Fibroblast of skin of back (primary cell): Measurements from ENCODE around the gene HOXA3.
A peak's percentile ranks its signal among the peaks of the same experiment; 100 is the strongest.

Source experiments
- DNase-seq: peaks from one replicate; pipeline ENCODE4 v3.0.0-alpha.2; 2013

Gene HOXA3

DNA sequence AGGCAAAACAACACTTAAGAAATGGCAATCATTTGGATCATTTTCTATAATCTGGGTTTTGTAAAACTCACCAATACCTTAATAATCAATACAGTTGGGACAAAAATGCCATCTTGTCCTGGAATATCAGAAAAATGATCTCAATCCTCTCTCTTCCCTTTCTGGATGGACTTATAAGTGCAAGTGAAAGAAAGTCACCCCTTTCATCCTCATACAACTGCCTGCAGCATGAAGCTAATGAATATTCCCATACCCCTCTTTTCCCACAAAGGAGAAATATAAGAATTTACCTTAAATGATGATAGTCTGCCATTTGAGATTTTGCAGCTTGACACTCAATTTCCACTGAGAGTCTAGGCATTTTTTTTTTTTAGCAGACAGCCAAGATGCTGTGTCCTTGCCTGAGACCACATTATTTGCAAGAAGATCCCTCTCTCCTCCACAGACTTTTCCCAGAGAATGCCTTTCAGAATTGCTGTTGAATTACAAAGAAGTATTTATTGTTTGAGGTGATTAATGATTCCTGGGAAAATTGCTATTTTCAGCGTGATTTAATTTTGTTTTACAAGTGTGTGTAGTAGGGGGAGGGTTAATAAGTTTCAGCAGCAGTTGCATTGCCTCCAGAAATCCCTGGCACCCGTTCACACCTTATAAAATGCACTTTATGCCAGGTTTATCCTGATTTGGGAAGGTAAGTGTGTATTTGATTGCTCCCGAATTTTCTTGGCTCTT lies 25.6 kb downstream of the HOXA3 start:
- no peak for DNase-seq

DNA sequence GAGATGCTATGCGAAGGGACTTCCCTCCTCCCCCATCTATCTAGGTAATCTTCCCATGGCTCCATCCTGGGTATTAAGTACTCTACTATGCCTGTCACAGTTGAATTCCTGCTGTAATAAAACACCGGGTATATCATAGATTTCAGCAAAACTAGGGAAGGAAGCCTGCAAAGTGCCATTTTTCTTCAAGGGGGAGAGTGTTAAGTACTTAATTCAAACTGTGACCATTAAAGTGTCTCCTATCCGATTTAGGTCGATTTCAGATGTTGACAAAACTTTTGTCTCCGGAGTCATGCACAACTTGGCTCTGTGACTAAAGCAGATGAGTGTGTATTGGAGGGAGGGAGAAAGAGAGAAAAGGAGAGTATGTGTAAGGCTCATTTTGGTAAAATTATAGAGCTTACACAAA lies 26.4 kb downstream of the HOXA3 start:
- DNase-seq, result no peak

DNA sequence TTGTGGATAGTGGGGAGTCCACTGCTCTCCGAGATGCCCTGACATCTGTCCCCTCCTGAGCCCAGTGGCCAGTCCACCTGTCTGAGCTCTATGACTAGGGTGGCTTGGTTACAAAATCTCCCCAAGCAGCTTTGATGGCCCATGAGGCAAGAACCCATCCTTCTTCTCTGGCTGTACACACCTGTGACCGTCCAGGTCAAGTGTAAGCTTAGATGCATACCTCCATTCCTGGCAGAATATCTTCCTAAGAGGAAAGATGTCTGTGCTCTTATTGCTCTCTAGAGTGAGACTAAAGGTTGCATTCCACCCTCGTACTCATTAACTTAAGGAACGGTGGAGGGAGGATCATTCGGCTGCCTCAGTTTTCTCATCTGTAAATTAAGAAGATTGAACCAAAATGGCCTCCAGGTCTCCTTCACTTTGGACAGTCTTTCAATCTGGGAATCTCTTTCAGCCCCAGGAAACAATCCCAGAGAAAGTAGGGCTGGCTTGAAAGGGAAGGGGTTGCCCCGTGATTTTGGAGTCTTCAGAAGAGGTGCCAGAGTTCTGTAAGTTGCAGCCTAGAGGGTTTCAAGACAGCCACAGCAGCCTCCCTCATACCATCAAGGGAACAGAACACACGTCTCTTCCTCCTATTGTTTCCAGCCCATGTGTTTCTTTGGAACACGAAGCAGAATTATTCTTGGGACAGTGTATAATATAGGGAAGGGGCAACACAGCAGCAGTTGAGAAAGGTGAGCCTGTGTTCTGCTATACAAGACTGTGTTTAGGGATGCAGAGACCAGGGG lies 27.3 kb downstream of the HOXA3 start:
- DNase-seq, result no peak

DNA sequence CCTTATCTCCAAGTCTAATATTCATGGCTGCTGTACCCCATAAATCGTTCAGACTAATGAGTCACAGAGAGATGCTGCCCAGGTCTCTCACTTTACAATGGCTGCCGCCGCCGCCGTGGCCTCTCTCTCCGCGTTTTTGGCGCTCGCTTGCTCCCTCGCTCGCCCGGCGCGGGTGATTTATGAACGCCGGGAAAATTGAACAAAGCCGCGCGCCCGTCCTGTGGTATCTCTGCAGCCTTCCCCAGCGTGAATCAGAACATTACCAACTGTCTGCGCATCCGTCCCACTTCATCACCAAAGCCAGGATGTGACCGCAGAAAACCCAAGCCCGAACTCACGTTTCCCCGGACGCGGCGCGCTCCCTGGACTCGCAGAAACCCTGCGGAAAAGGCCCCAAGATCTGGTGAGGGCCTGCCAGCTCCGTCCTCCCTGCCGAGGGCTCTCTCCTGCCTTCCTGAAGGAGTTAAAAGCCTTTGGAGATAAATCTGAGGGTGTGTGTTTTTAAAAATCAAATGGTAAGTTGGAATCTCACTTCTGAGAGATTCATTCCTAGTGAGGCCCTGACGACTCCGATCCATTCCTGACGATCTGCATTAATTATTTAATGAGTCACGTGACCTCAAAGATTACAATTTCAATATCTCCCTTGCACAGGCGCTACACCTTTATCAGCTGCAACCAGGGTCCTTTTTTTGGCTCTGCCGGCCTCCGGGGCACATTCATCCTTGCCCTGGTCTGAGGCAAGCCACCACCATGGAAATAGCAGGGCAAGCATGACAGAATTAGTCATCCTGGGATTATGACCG lies 28.1 kb downstream of the HOXA3 start:
- peak; percentile 29 for DNase-seq

DNA sequence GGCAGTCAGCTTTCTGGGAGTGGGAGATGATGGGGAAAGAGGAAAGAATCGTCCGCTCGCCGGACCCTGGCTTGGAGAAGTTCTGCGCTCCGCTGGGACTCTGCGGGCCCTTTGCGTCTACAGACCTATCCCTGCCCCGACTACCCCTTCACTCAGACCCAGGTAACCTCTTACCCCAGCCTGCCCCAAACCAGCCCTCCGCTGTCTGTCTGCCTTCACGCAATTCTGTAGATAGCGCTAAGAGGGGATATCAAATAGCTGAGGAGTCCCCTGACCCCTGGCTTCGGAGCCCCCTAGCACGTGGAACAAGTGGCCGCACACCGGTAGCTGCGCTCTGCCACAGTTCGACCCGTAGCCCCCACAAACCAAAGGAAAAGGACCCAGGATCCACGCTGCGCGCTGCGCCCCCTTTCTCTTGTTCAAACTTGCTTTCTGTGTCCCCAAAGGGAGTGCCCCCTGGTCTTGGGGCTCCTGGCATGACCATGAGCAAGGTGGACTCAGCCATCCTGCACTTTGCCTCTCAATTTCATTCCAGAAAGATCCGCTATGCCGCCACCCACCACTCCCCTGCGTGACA lies 28.8 kb downstream of the HOXA3 start:
- no peak for DNase-seq

DNA sequence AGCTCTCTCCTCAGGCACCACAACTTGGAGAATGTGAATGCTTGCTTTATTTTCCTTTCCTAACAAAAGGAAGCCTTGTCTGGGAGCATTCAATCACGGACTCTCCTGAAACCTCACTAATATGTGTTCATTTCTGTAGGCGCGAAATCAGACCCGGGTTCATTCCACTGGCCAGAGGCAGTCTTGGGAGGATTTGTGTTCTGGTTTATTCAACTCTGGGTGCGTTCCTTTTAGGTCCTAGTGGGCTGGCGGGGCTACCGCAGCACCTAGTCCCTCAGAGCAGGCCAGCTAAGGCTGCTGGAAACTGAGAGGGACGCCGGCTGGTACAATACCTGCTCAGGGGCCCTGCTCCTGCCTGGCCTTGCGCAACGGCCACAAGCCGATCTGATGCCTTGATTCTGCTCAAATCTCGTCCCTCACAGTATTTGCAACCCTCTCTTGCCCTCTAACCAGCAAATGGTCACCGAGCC lies 29.3 kb downstream of the HOXA3 start:
- DNase-seq, result no peak

DNA sequence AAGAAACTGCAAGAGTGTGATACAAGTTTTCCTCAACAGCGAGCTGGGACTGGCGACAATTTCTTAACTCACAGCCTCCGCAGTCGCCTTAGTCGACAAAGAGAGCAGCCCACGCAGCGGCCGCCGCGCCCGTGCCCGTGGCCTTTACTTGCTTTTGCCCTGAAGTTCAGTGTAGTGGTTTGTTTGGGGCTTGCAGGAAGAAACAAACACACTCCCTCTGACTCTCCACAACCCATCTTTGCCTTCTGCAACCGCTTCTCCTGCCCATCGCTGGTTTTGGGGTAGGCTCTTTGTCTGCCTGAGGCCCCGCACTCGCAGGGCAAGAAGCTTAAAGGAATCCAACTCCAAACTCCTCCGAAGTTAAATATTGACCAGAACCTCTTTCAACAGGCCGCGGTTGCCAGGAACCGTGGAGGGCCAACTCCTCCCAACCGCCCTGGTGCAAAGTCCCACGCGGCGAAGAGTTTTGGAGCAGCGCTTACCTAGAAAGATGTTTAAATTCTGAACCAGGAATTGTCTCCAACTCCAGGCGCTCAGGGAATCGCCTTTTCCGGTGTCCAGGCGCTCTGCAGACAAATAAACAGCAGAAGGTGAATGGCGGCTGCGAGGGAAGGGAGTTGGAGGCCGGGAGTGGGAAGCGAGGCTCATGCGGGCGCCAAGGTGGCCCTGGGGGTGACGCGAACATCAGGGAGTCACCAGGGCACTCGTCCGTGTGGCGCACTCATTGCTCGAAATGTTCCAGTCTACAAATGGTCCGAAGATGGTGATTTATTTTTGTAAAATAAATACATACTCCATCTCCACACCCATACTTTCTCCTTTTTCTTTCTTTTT lies 30.1 kb downstream of the HOXA3 start:
- DNase-seq, result no peak

DNA sequence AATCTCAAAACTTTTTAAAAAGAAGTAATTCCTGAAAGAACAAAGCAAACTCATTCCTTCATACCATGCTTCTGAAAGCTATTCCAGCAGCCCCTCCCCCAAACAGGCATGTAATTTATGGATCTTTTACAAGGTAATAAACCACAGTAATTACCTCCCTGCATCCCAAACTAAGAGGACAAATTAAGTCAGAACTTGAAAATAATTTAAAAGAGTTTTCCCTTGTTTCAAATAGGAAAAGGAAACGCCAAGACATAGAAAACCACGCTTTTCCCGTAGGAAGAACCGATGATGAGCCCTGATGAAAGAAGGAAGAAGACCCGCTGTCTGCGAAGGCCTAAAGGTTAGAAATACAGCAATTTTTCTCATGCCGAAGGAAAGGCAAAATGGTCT lies 30.7 kb downstream of the HOXA3 start:
- DNase-seq, result no peak

DNA sequence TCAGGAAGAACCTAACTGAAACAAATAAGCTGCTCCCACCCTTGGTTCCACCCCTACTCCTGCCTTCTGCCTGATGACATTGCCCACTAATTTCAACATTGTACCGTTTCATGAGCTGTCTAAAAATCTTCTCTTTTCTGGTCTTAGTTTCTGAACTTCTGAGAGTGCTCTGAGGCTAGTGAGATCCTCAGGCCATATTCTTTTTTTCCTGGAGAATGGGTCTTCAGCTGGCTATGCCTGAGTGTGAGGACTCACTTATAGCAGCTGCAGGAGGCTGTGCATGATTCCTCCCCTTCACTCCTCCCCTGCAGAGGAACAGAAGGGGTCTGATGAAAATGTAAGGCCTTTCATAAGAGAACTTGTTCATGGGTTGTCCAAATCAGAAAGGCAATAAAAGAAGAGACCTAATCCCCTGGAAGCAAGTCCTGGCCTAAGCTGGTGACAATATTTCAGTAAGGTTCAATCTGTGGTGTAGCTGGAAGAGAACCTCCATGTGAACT lies 32.9 kb downstream of the HOXA3 start:
- DNase-seq, result no peak

DNA sequence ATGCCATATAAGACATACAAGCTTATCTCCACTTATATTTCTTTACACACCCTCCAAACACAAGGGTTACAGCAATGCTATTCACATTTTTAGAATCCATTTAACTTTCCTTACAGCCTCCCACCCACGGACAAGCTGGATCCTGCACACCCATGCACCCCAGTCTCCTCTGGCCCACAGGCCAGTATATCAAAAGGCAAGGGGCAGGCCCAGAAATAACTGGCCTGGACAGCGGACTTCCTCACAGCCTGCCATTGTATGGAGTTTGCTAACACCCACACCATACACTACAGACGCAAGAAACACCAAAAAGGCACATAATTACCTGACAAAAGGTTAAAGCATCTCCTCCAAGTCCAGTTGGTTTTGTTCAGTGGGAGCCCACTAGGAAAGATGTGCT lies 33.8 kb downstream of the HOXA3 start:
- no peak for DNase-seq

DNA sequence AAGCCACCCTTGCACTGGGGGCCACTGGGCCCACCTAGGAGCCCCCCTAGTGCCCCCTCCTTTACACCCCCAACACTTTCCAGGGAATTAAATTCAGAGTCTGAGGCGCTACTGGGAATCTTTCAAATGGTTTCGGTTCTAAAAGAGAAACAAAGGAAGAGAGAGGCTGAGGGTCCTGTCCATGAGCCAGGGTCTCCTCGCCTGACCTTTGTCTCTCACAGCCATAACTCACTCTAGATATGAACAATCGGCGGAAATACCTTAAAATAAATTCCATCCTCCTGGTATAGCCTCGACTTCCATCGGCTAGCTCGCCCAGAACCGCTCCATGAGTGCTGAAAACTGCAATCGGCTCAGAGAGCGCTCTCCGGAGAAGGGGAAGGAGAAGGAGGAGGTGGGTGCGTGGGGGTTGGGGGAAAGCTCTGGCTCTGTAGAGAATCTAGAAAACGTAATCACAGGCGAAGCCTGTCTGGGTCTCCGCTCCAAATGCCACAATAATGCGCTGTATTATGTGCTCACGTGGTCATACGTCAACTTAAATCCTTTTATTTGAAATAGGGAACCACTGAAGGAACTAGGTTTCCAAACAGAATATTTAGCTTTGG lies 34.4 kb downstream of the HOXA3 start:
- DNase-seq, result no peak

DNA sequence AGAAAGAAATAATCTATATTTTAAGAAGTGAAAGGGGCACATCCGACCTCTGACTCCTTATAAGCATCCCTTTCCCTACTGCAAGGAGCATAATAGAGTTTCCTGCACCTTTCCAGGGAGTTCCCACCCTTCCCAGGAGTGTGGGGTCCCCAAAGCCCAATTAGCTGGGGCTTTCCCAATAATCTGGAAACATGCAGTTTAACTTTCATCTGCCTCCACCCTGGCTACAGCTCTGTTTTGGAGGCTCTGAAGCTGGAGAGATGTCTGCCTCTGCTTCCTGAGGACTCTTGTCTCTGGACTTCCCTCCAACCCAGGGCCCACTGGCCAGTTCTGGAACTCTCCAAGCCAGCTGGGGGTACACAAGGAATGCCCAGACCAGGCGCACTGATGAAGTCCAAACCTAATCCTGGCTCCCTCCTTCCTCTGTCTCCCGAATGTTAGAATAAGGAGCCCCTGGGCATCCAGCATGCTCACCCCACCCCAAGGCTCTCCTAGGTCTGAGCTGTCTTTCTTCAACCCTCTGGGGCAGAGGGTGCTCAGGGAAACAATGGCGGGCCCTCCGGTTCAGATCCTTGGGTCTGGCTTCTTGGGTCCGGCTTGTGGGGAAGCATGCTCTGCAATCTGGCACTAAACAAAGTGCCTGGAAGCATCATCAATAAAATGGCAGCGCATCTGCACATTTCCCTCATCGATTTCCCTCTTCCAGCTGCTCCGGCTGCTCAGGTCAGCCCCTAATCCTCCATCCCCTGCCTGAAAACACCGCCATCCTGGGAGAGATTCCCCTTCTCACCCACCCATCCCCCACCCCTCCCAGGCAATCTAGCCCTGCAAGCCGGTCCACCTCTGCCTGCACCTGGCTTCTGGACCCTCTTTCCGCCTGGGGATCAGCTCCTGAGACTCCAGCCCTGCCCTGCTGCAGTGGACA lies 35.2 kb downstream of the HOXA3 start:
- DNase-seq, result no peak

DNA sequence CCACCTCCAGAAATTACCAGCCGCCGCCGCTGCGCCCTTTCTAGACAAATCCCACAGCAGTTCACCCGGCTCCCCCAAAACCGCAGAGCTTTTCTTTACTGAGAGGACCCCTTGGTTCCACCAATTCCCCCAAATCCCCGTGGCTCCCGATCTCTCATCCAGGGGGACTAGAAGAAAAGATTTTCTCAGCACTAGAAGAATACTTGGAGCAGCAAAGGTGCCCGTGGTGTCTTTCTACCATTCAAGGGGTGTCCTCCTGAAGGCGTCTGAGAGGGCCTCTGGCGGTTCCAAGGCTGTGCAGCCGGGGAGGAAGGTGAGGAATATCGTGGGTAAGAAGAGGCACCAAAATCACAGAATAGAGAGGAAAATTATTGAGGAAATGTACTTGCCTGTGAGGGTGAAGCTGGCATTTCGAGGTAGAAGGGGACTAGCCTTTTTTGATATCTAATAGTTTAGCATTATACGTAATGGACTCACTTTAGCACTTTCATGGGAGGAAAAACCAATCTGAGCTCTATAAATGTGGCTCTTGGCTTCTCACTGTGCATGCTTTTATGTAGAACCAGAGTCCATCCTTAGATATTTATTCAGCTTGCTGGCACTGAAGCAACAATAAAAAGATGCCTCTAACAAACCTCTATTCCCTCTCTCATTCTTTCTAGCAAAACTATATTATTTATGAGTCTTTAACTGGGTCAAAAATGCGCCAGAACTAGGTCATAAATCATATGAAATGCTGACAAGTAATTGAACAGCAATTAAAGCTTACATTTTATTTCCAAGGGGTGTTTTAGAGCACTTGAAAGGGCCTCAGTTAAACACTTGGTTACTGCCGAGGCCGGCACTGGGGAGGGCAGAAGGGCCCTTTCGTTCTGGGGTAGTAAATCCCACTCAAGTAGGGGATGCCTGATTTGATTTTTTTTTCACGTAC lies 36.1 kb downstream of the HOXA3 start:
- no peak for DNase-seq

DNA sequence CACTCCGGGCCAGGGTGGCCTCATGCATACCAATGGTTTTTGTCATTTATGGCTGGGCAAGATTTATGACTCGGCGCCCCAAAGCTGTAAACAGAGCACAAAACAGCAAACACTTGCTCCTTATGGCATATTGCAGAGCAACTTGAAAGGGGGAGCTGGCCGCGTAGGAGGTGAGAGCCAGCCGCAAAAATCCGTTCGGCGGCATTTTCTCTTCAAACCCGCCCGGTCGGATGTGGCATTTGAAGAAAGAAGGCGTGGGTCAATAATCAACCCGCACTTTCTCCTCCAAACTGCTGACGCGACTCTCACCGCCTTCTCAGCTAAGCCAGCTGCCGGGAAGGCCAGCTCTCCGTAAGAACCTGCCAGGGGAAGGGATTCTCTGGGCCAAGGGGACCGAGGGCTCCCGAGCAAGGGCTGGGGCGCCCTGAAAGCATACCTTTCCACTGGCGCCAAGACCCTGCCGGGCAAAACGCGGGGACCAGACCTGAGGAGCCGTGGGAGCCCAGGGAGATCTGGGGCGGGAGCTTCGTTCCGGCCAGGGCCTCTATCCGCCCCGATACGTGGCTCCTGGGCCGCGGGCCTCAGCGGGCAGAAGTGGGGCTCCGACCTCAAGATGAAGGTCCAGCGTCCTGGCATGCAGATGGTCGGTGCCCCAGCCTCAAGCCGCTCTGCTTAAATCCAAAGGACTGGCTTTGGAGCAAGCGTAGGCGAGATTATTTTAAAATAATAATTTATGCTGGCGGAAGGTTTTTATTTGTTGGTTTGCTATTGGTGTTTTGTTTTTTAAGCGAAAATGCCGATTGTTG lies 37.0 kb downstream of the HOXA3 start:
- DNase-seq, result no peak

DNA sequence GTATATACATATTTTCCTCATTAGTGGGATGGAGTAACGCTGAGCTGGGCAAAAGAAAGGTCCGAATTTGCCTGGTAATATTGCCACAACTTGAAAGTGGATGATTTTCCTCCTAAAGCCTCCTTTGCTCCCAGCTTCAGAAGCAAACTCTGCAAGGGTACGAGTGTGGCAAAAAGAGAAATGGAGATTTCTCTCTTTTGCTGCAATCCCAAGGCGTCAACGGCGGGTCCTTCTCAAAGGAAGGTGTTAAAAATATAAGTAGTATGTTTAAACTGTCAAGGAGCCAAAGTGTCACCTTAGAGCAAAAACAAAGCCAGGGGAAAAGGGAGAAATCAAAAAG lies 37.5 kb downstream of the HOXA3 start:
- DNase-seq, result no peak

DNA sequence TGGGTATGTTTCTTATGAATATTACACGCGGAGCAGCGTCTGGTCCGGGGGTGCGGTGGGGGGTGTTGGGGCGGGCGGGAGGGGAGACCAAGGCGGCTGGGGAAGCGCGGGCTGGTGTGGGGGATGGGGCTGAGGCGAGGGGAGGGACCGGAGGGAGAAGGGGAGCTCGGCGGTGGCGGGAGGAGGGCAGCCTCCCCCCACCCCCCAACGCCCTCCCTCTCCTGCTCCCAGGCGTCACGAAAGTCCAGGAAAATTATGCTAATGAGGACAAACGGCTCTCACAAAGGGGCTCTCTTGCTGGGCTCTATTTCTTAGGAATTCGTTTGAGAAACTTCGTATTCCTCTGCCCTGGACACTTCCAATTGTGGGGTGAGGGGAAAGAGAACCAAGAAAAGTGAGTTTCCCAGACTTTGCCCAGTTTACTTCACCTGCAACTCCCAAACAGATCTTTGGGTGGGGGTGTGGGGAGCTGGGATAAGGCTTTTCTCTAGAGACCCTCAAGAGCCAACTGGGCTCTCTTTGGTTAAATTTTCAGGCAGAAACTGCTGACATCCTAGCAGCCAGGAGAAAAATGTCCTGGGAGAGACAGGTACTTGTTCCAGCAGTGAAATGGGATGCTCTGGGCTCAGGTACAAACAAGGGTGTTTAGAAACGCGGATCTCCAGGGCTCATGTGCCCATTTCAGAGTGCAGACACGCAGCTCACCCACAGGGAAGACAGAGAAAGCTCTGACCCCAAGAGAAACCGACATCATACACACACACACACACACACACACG lies 38.2 kb downstream of the HOXA3 start:
- no peak for DNase-seq
